ENCODE measurements around the gene KIF9.

KIF9 gene

GRCh38 chr3:47245271-47245670 lies 37.3 kb downstream of the KIF9 start:
- DNase-seq (ENCODE audit: low read depth in 1 of 2, low spot score in 1 of 2), result no peak
- no peak overlapping the region for H3K4me3 ChIP-seq (replicated peaks; ENCODE audit: insufficient read depth, low read length)
- TF ChIP-seq REST (IDR thresholded peaks at IDR 0.05; ENCODE audit: insufficient replicate concordance, low read depth), result no peak
- no peak for TF ChIP-seq CTCF (IDR thresholded peaks at IDR 0.05; ENCODE audit: insufficient read depth, low read length)
- no peak for TF ChIP-seq POLR2AphosphoS5 (IDR thresholded peaks at IDR 0.05; ENCODE audit: low read depth)
- no peak for TF ChIP-seq GABPA (IDR thresholded peaks at IDR 0.05; ENCODE audit: low read depth)
- no peak for TF ChIP-seq SPI1 (IDR thresholded peaks at IDR 0.05; ENCODE audit: borderline replicate concordance, low read depth)
- no peaks in the 10 kb centered on the region for H3K27me3 ChIP-seq (ENCODE audit: insufficient read depth, poor library complexity, severe bottlenecking)
- H3K27ac ChIP-seq (replicated peaks), result no peak overlapping the region

GRCh38 chr3:47244531-47245100 lies 38.0 kb downstream of the KIF9 start:
- Histone ChIP-seq H3K27ac (replicated peaks) (no peak overlapping the region), H3K27me3 (ENCODE audit: insufficient read depth, poor library complexity, severe bottlenecking) (no peaks in the 10 kb centered on the region), H3K4me3 (replicated peaks; ENCODE audit: insufficient read depth, low read length) (no peak overlapping the region)
- no peak for TF ChIP-seq SPI1 (IDR thresholded peaks at IDR 0.05; ENCODE audit: borderline replicate concordance, low read depth)
- TF ChIP-seq GABPA (IDR thresholded peaks at IDR 0.05; ENCODE audit: low read depth), result no peak
- no peak for TF ChIP-seq POLR2AphosphoS5 (IDR thresholded peaks at IDR 0.05; ENCODE audit: low read depth)
- no peak for TF ChIP-seq REST (IDR thresholded peaks at IDR 0.05; ENCODE audit: insufficient replicate concordance, low read depth)
- TF ChIP-seq CTCF (IDR thresholded peaks at IDR 0.05; ENCODE audit: insufficient read depth, low read length), result no peak
- DNase-seq (ENCODE audit: low read depth in 1 of 2, low spot score in 1 of 2), result no peak

GRCh38 chr3:47243419-47244147 lies 39.0 kb downstream of the KIF9 start:
- Histone ChIP-seq H3K27ac (replicated peaks) (no peak overlapping the region), H3K4me3 (replicated peaks; ENCODE audit: insufficient read depth, low read length) (no peak overlapping the region), H3K27me3 (ENCODE audit: insufficient read depth, poor library complexity, severe bottlenecking) (no peaks in the 10 kb centered on the region)
- DNase-seq (ENCODE audit: low read depth in 1 of 2, low spot score in 1 of 2), result no peak
- no peak for TF ChIP-seq REST (IDR thresholded peaks at IDR 0.05; ENCODE audit: insufficient replicate concordance, low read depth)
- no peak for TF ChIP-seq SPI1 (IDR thresholded peaks at IDR 0.05; ENCODE audit: borderline replicate concordance, low read depth)
- TF ChIP-seq GABPA (IDR thresholded peaks at IDR 0.05; ENCODE audit: low read depth), result no peak
- no peak for TF ChIP-seq CTCF (IDR thresholded peaks at IDR 0.05; ENCODE audit: insufficient read depth, low read length)
- no peak for TF ChIP-seq POLR2AphosphoS5 (IDR thresholded peaks at IDR 0.05; ENCODE audit: low read depth)
